NCI-H524 (cell line): Measurements from ENCODE around the gene RBM27.
"Not testable (repeated sequence)": the region's sequence is repeated elsewhere in the genome, so short reads cannot be mapped to it uniquely, and the experiment has no call there.

ENCODE experiments used
- DNase-seq, 2 experiments: peaks; one replicate each; lab custom pipeline; 2025; lab: John Stamatoyannopoulos, UW

Gene RBM27

GRCh38 chr5:146203011-146203871, at the start of gene RBM27:
TSS of gene RBM27 (plus strand) at chr5:146203605. CDS start at chr5:146203766, 161 bp downstream.
- peak; percentile 95 to 98 for DNase-seq

DNA sequence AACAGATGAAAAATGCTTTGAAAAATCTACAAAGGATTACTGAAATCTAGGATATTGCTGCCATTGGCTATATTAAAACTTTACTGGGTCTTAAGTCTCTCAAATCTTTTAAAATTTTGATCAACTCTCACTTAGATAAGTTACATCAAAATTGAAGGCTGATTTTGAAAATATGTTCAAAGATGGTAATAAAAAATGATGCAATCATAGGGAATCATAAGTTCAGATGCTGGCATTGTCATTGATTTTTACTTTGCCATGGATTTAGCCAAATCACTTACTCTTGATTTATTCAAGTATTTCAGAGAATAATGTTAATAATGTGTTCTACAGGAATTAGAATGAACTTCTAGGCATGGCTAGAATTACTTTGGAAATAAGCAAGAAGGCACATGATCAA, 45.1 kb upstream of the RBM27 start:
- no peak for DNase-seq

DNA sequence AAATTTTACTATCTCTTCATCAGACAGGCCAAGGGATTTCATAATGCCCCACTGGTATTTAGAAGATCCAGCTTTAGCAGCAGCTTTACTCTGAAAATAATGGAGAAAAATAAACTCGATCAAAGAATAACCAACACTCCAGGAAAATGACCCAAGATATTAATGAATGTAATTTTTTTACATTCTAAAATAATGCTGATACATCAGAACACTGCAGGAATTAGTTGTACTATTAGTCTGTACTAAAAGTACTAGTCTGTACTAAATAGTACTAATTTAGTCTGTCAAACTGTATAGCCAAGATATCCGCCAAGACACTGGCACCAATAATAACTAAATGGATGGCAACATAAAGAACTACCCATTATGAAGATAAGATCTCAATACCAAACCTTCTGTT, 39.0 kb upstream of the RBM27 start:
- DNase-seq = no peak

- no peak for DNase-seq
These were observed 37.9 kb upstream of the RBM27 start for GRCh38 chr5:146165460-146165859.

DNA sequence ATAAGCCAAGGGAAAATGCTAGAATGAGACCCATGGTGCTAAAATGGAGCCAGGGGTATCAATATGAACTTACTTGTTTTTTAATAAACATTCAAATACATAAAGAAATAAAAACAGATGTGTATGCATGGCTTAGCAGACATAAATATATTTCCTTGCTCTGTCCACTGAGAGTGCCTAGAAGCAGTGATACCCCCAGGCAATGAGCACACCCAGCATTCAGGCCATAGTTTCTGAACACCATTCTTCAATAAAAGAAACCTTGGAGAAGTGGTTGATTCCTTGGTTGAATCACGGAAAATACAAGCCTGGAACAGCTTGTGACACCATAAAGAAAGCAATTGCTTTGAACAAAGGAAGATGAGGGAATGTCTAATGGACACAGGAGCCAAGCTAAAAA, 37.5 kb upstream of the RBM27 start:
- no peak for DNase-seq

DNA sequence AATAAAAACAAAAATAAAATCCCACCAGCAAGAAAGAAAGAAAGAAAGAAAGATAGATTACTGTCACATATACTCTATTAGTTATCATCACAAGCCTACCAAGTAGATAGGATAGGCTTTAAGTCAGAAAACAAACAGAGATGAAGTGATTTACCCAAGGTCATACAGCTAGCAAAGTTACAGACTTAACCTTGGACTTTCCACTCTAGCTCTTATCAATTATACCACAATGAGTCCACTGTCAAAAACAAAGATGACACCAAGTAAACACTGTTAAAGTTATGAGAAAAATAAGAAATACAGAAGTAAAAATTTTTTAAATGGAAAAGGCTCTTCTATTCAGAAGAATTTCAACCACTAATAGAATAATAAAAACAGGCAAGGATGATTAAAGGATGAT, 34.3 kb upstream of the RBM27 start:
- DNase-seq = no peak

DNA sequence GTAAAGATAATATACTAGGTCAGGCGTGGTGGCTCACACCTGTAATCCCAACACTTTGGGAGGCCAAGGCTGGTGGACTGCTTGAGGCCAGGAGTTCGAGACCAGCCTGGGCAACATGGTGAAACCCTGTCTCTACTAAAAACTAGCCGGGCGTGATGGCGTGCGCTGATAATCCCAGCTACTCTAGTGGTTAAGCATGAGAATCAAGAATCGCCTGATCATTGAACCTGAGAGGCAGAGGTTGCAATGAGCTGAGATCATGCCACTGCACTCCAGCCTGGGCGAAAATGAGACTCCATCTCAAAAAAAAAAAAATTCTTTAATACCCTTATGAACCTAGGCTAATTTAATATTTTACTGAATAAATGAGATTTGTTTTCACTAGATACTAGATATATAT, 30.4 kb upstream of the RBM27 start:
- DNase-seq = not testable (repeated sequence)

- no peak for DNase-seq
These were observed 29.8 kb upstream of the RBM27 start for GRCh38 chr5:146173597-146173996.

DNA sequence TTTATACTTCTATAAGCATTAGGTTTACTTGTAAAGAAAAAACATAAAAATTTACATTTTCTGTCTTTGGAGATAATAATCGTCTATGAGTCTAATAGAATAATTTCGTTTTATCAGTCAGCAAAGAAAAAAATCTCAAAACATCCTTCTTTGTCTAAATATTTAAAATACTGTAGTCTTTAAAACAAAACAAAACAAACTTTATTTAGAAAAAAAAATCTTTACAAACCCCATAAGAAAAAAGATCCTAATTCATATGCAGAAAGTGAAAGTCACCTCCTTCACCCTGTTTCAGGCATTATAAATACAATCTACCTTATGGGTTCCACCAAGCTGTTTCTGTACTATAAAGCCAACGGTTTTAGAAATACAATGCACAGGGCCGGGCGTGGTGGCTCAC, 26.6 kb upstream of the RBM27 start:
- no peak for DNase-seq

- DNase-seq = no peak
These were observed 23.7 kb upstream of the RBM27 start for GRCh38 chr5:146179696-146180095.

DNA sequence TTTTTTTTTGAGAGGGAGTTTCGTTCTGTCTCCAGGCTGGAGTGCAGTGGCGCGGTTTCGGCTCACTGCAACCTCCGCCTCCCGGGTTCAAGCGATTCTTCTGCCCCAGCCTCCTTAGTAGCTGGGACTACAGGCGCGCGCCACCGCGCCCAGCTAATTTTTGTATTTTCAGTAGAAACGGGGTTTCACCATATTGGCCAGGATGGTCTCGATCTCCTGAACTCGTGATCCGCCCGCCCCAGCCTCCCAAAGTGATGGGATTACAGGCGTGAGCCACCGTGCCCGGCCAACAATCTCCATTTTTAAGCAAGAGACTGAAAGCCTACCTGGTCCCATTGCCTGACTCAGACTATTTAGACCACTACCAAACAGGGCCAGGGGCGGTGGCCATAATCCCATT, 20.0 kb upstream of the RBM27 start:
- DNase-seq = not testable (repeated sequence)

DNA sequence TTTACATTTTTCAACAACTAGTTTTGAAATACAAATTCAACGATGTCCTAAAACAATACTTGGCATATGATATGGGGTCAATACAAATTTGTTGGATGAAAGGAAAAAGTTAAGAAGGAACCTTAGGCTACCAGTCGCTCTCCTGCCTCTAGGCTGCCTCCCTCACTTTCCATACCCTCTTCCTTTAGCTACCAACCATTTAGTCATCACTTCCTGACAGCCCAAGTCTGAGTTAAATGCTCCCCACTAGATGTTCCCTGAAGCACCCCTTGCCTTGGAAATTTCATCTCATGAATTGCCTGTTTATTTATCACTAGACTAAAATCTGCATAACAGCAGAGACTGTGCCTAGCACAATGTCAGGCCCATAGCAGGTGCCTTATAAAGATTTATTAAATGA, 18.2 kb upstream of the RBM27 start:
- DNase-seq = no peak

DNA sequence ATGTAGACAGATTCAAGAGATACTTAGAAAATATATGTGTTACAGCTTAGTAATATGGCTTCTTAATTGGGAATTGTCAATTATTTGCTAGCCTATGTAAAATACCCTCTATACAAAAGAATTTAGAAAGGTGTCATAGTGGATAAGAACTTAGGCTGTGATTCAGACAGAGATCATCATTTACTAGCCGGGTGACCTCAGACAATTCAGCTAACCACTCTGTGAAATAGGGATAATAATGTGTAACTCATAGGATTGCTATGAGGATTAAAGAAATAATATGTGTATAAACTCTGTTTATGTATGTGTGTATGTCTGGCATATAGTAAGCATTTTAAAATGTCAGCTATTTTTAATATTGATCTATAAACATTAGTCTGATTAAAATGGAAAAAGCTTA, 15.0 kb upstream of the RBM27 start:
- DNase-seq = no peak

DNA sequence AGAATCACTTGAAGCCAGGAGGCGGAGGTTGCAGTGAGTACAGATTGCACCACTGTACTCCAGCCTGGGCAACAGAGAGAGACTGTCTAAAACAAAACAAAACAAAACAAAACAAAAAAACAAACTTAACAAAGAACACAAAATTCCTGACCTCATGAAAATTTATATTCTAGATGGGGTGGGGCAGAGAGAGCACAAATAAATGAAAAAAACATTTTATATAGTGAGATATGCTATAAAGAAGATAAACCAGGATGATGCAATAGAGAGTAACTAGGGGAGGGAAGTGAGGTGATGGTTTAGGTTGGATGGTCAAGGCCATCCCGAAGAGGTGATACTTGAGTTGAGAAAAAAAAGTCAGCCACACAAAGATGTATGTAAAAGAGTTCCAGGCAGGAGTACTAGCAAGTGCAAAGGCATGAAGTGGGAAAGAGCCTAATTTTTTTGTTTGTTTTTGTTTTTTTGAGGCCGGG, 10.8 kb upstream of the RBM27 start:
- DNase-seq = no peak

GRCh38 chr5:146193285-146193684, 10.1 kb upstream of the RBM27 start:
- DNase-seq = no peak

GRCh38 chr5:146194997-146195396, 8.4 kb upstream of the RBM27 start:
- not testable (repeated sequence) for DNase-seq

- no peak for DNase-seq
These were observed 6.9 kb upstream of the RBM27 start for GRCh38 chr5:146196459-146197048.

- no peak for DNase-seq
These were observed 4.1 kb upstream of the RBM27 start for GRCh38 chr5:146199176-146199815.

DNA sequence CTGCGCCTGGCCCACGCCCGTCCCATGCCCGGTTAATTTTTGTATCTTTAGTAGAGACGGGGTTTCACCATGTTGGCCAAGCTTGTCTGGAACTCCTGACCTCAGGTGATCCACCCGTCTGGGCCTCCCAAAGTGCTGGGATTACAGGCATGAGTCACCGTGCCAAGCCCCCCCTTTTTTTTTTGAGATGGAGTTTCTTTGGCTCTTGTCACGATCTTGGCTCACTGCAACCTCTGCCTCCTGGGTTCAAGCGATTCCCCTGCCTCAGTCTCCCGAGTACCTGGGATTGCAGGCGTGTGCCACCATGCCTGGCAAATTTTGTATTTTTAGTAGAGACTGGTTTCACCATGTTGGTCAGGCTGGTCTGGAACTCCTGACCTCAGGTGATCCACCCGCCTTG, 1.6 kb upstream of the RBM27 start:
- not testable (repeated sequence) for DNase-seq

- peak in 1 of 2 experiments; percentile 46 for DNase-seq
These were observed 427 bp downstream of the RBM27 start for GRCh38 chr5:146203872-146204192.

GRCh38 chr5:146205499-146206202, 2.2 kb downstream of the RBM27 start:
- DNase-seq = no peak

- no peak for DNase-seq
These were observed 2.9 kb downstream of the RBM27 start for GRCh38 chr5:146206257-146206656.
